SJCRH30 (cell line): Measurements from ENCODE around the gene SCN8A. TPM values are rescaled to one million over a fixed set of nuclear protein-coding genes. Genes with fewer than 3 reads are reported as not detected.

Source experiments
- DNase-seq, 2 experiments: peaks; one replicate each; pipeline ENCODE4 v3.0.0-alpha.2; 2015 to 2020
- H3K27ac ChIP-seq: fragments of 250-450 bp; sonication (Bioruptor Pico); 2 replicates; pipeline ENCODE4 v1.5.1; 2020; ENCODE audit warnings: mild to moderate bottlenecking, moderate library complexity
- H3K27me3 ChIP-seq: fragments of 250-450 bp; sonication (Bioruptor Pico); 2 replicates; pipeline ENCODE4 v1.5.1; 2020; ENCODE audit warnings: mild to moderate bottlenecking, moderate library complexity
- H3K36me3 ChIP-seq: fragments of 250-450 bp; sonication (Bioruptor Pico); 2 replicates; pipeline ENCODE4 v1.5.1; 2020; ENCODE audit warnings: mild to moderate bottlenecking, moderate library complexity
- H3K4me1 ChIP-seq: fragments of 250-450 bp; sonication (Bioruptor Pico); 2 replicates; pipeline ENCODE4 v1.5.1; 2020; ENCODE audit warnings: mild to moderate bottlenecking, moderate library complexity
- H3K4me3 ChIP-seq: fragments of 250-450 bp; sonication (Bioruptor Pico); 2 replicates; pipeline ENCODE4 v1.5.1; 2020; ENCODE audit warnings: mild to moderate bottlenecking, moderate library complexity
- H3K9me3 ChIP-seq: fragments of 250-450 bp; sonication (Bioruptor Pico); replicated peaks from 2 replicates; pipeline ENCODE4 v1.5.1; 2020; ENCODE audit warnings: mild to moderate bottlenecking, moderate library complexity
- total RNA-seq: library from RNA; depleted of rRNA; stranded (reverse); fragments of >200 nt; shearing (Covaris generic); gene quantifications from 2 replicates; pipeline ENCODE4 v1.2.3, GENCODE V29; 2014; rRNA removed

Gene SCN8A
- total RNA-seq, 1 experiment from 2014 or later: 0.67 TPM

DNA sequence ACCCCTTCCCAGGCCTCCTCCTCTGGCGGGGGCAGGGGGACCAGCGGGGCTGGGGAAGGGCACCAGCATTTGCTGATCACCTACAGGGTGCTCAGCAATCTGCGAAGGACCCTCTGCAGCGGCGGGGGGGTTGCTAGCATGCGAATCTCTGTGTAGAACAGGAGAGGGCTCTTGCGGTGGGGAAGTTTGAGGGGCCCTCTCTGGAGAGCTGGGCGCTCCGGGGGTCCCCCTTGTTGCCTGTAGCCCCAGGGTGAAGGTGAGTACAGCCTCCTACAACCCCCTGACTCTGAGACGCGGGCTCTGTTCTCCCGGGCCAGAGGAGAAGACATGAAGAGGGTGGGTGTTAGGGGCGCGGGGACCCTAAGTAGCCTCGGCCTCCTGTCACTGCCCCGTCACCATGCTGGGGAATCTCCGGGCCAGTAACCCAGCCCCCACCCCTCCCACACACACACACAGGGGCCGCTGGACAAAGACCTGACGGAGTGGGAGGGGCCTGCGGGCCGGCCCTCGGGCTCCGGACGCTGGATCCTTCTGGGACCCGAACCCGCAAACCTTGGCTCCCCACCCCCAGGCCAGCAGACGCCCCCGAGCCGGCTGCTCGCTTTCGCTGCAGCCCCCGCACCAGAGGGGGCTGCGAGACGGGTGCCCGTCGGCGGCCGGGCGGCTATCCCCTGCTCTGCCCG, 256.8 kb downstream of the SCN8A start:
- peaks cover 27% of the 10 kb centered on the region for H3K27me3 ChIP-seq
- DNase-seq: no peak

DNA sequence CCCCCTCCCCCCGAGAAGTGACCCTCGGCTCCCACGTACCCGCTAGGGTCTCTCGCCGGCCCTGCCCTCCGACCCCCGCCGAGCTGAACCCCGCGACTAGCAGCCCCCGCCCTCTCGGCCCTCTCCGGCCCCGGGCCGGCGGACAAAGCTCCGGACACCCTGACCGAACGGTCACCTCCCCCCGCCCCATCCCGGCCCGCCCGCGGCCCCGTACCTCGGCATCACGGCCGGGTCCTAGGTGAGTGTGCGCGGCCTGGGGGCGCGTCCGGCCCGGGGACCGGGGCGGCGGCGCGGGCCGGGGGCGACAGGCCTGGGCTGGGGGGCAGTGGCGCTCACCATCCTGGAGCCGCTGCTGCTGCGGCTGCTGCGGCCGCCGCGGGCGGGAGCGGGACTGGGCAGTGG, 257.3 kb downstream of the SCN8A start, which contains the start of gene FIGNL2:
Gene FIGNL2, minus strand, starts transcription at position 393 of the 402 bp plus-strand sequence. CDS start 26,305 bp downstream, outside the sequence.
- no peak within 1 kb of the TSS for H3K27ac ChIP-seq
- no peaks in the 10 kb centered on the region for H3K4me1 ChIP-seq
- no peaks in the 10 kb centered on the region for H3K36me3 ChIP-seq
- H3K4me3 ChIP-seq: no peak within 1 kb of the TSS
- H3K27me3 ChIP-seq: peaks cover 24% of the 10 kb centered on the region
- H3K9me3 ChIP-seq: no peaks in the 10 kb centered on the region
- DNase-seq: no peak

More for the DNA sequence above, 256.8 kb downstream of the SCN8A start:
- H3K9me3 ChIP-seq: no peaks in the 10 kb centered on the region
- H3K27ac ChIP-seq: no peak overlapping the region
- no peak overlapping the region for H3K4me3 ChIP-seq
- no peaks in the 10 kb centered on the region for H3K4me1 ChIP-seq
- H3K36me3 ChIP-seq: no peaks in the 10 kb centered on the region

DNA sequence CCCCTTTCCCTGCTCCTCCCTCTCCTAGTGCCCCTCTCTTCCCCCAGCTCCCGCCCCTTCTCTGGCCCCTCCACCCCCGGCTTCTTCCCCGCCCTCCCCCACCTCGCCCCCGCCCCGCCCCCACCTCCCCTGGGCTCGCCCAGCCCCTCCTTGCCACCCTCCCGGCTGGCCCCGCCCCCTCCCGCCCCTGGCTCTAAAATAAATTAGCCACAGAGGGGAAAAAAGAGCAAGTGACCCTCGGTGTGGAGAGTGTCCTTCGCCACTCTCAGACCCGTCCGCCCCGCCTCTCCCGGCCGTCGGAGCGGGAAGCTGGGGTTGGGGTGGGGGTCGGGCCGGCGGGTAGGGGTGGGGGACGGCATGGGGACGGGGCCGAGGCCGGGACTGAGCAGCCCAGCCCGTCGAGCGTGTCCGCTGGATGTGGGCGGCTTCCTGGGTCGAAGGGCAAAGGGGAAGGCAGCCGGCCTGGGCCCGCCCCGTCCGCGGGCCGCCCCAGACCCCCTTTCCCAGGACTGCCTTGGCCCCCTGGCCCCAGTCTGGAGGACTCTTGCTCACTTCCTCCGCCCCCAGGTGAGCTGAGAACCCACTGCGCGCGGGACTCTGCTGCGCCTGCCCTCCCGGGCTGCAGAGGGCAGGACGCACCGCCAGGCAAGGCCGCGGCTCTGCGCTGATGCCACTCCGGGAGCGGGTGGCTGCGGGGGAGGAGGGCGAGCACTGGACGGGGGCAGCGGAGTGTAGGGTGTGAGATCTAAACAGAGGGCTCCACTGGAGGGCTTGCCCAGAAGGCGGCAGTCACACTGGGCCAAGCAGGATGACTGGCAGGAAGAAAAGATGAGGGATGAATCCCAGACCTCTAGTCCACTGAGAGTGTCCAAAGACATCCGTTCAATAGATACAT, 258.1 kb downstream of the SCN8A start:
- H3K36me3 ChIP-seq: no peaks in the 10 kb centered on the region
- no peaks in the 10 kb centered on the region for H3K4me1 ChIP-seq
- H3K27ac ChIP-seq: no peak overlapping the region
- H3K9me3 ChIP-seq: no peaks in the 10 kb centered on the region
- no peak overlapping the region for H3K4me3 ChIP-seq
- no peak for DNase-seq
- H3K27me3 ChIP-seq: peaks cover 24% of the 10 kb centered on the region

DNA sequence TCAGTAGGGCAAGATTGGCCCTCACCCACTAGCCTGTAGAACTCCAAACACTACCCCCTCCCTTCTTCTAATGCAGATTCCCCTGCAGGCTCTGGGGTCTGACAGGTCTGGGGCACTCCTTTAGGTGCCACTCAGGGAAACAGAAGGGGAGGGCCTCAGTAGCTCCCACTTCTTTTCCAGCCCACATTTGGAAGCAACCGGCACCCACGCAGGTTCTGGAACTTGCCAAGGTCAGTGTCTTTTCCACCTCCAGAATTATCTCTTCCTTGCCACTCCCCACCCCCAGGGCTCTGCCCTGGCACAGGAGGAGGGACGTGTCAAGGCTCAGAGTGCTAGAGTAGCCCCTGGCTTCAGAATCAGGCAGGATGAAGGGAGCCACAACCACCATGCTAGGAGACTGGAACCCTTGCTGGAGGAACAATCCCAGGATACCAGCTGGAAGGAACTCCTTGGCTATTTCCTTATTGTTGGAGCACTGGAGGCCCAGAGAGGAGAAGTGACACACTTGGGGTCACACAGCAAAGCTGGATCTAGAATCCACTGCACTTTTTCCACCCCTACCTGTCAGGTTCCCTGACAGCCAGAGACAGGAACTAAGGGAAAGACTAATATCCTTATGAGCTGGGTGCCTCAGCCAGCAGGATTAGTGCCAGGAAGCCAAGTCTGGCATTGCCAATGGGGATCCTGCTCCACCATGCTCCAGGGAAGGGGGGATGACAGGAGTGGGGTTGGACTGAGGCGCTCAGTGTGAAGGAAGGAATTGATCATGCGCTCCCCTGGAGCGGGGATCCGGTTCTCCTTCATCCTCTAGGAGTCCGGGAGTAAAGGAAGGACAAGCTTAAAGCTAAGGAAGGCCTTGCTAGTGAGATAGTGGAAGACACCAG, 259.3 kb downstream of the SCN8A start:
- H3K27me3 ChIP-seq: peaks cover 21% of the 10 kb centered on the region
- H3K36me3 ChIP-seq: no peaks in the 10 kb centered on the region
- no peak for DNase-seq
- H3K9me3 ChIP-seq: no peaks in the 10 kb centered on the region
- H3K4me3 ChIP-seq: no peak overlapping the region
- no peak overlapping the region for H3K27ac ChIP-seq
- H3K4me1 ChIP-seq: no peaks in the 10 kb centered on the region

DNA sequence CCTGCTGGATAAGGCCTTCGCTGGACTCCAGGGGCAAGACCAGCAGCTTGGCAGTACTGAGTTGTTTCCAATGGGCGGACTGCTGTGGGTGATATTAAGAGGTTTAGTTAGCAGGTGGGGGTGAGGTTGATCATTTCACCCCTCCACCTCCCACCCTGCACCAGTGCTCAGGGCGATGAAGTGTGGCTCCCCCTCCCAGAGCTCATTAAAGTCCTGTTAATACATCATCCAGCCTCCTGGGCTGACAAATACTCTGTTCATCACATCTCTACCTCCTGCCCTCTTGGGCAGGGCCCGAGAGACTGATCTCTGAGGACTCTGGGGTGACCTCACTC, 259.9 kb downstream of the SCN8A start:
- H3K36me3 ChIP-seq: no peaks in the 10 kb centered on the region
- peaks cover 18% of the 10 kb centered on the region for H3K27me3 ChIP-seq
- DNase-seq: no peak
- no peaks in the 10 kb centered on the region for H3K9me3 ChIP-seq
- H3K27ac ChIP-seq: no peak overlapping the region
- no peaks in the 10 kb centered on the region for H3K4me1 ChIP-seq
- no peak overlapping the region for H3K4me3 ChIP-seq

DNA sequence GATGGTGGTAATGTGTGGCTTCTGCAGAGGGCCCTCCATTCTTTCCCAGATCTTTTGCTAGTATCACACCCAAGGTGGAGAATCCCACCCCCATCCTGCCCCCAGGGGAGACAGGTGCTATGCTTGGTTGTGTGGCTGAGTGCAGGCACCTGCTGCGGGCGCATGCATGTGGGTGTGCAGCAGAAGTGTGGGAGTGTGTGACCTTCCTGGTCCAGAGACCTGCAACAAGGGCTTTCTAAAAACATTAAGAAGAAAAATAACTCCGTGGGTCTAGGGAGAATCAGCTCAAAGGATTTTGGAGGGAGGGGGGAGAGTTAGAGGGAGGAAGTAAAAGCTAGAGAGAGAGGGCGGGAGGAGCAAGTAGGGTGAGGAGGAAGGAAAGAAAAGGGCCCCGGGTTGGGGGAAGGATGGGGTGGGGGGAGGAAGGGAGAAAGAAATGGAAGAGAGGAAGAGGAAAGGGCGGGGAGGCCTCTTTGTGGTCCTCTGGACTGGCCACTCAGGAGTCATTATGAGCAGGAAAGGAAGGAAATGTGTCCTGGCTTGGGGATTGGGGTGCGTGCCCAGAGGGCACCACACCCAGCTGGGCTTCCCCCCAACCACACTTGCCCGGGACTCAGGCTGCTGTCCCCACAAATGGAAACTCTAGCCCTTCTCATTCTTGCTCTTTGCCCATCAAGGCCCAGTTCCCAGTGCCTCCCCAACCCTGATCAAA, 260.5 kb downstream of the SCN8A start:
- Histone ChIP-seq H3K9me3 (no peaks in the 10 kb centered on the region), H3K36me3 (no peaks in the 10 kb centered on the region), H3K27ac (no peak overlapping the region), H3K4me3 (no peak overlapping the region), H3K27me3 (peaks cover 12% of the 10 kb centered on the region), H3K4me1 (no peaks in the 10 kb centered on the region)
- no peak for DNase-seq

DNA sequence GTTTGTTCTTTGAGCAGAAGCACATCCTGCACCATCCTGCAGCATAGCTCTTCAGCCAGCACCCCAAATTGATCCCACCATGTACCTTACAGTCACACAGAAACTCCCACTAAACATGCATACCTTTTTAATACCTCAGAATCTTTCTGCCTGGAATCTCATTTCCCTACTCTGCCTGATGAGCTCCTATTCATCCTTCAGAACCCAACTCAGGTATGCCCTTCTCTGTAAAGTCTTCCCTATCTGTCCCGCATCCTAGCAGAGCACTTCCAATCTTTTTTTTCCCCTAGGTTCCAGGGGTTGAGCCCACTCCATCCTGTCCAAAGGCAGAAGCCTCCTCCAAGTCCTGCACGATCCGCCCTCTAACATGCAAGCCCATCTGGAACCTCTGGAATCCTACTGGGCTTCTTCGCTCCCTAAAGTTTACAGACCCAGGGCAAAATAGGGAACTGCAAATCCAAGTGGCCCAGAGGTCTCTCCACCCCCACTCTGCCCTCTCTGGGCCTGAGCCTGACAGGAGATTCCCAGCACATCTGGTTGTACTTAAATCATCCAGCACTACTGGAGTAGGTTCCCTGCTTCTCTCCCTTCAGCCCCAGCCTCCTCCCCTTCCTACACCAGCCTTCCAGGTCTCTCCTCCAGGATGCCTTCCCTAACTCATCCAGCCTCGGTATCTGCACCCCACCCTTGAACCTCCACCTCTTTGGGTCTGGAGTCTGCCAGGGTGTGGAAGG, 261.5 kb downstream of the SCN8A start:
- H3K27me3 ChIP-seq: peaks cover 19% of the 10 kb centered on the region
- no peak for DNase-seq
- H3K4me1 ChIP-seq: no peaks in the 10 kb centered on the region
- H3K9me3 ChIP-seq: no peaks in the 10 kb centered on the region
- H3K36me3 ChIP-seq: no peaks in the 10 kb centered on the region
- no peak overlapping the region for H3K27ac ChIP-seq
- no peak overlapping the region for H3K4me3 ChIP-seq

DNA sequence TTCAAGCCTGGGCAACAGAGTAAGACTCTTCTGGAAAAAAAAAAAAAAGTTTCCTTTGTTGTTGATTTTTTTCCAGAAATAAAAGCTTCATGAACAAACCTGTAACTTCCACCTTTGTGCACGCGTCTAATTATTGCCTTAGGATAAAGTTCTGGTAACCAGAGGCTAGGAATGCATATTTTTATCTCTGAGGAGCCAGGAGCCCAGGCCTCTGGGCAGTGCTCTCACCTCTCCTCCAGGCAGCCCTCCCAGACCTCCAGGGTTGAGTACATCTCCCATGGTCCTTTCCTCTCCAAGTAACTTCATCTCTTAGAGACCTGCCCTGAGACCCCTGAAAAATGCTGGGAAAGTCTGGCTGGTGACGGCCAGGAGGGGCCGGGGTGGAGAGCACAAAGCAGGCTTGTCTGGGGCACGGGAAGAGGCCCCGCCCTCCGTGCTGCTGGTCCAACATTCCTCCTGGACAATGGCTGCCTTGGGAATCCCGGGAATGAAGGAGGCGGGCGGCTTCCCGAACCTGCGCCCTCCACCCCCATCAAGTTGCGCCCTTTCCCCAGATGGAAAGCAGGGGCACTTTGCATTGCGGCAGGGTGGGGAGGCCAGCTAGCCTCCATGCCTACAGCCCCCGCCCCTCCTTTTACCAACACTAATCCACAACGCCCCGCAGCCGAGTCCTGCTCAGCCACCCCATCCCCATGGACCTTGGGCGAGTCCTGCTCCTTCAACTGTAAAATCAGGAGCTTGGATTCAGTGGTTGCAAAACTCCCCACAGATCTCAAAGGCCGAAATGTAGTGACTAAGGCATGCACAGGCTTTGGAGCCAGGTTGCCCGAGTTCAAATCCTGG, 264.8 kb downstream of the SCN8A start:
- Histone ChIP-seq H3K27ac (no peak overlapping the region), H3K4me3 (no peak overlapping the region), H3K27me3 (peaks cover 19% of the 10 kb centered on the region), H3K4me1 (no peaks in the 10 kb centered on the region), H3K9me3 (no peaks in the 10 kb centered on the region), H3K36me3 (no peaks in the 10 kb centered on the region)
- no peak for DNase-seq

DNA sequence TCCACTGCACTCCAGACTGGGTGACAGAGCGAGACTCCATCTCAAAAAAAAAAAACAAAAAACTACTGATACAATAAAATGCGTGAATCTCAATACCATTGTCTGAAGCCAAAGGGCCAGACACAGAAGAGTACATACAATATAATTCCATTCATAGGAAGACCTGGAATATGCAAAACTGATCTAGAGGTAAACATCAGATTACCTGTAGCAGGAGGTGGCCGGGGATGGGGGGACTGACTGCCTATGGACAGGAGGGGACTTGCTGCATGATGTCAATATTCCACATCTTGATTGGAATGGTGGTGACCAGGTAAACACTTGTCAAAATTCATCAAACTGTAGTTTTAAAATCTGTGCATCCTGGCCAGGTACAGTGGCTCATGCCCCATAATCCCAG, 270.0 kb downstream of the SCN8A start:
- Histone ChIP-seq H3K27me3 (peaks cover 13% of the 10 kb centered on the region; the same call in 1 of the 2 replicates), H3K4me3 (no peak overlapping the region), H3K4me1 (peaks cover 8% of the 10 kb centered on the region; the same call in 1 of the 2 replicates), H3K9me3 (no peaks in the 10 kb centered on the region), H3K27ac (no peak overlapping the region), H3K36me3 (no peaks in the 10 kb centered on the region)
- no peak for DNase-seq

Other genes with a start within 250 kb of the SCN8A start
- gene CELA1, start 244.6 kb upstream of the SCN8A start, total RNA-seq: not detected in 2 replicates
- gene GALNT6, start 199.8 kb upstream of the SCN8A start, total RNA-seq: 0.08 and 0.10 TPM in 2 replicates
- gene SLC4A8, start 166.4 kb upstream of the SCN8A start, total RNA-seq: under 0.01 and 0.08 TPM in 2 replicates